Esophagus muscularis mucosa (tissue), 4 donors: ENCODE results near the gene TRAFD1. TPM values are rescaled to one million over a fixed set of nuclear protein-coding genes. Genes with fewer than 3 reads are reported as not detected.

Source experiments
- DNase-seq: peaks from one replicate; pipeline ENCODE4 v3.0.0-alpha.2; 2017; ENCODE audit errors: extremely low spot score
- H3K27ac ChIP-seq, 4 donors: fragments of 200-600 bp; sonication (generic); replicated peaks in 1 of 4; 1 replicate in 3 of 4; 2 replicates in 1 of 4; pipeline ENCODE4 v1.5.1; 2016 to 2019; ENCODE audit warnings: mild to moderate bottlenecking in 1 of 4
- H3K27me3 ChIP-seq, 4 donors: fragments of 200-600 bp; sonication (generic); one replicate each; pipeline versions ENCODE4 v1.5.1 to v1.6.0; 2016 to 2019
- H3K36me3 ChIP-seq, 4 donors: fragments of 200-600 bp; sonication (generic); one replicate each; pipeline ENCODE4 v1.5.1; 2016 to 2019
- H3K4me1 ChIP-seq, 4 donors: fragments of 200-600 bp; sonication (generic); one replicate each; pipeline ENCODE4 v1.5.1; 2016 to 2019
- H3K4me3 ChIP-seq, 4 donors: fragments of 200-600 bp; sonication (generic); 1 replicate in 2 of 4; 2 replicates in 2 of 4; pipeline ENCODE4 v1.5.1; 2016 to 2019; ENCODE audit warnings: mild to moderate bottlenecking in 4 of 4, moderate library complexity in 1 of 4
- H3K9me3 ChIP-seq, 4 donors: fragments of 200-600 bp; sonication (generic); 1 replicate in 3 of 4; 2 replicates in 1 of 4; pipeline ENCODE4 v1.5.1; 2016 to 2019
- EP300 ChIP-seq: sonication (generic); formaldehyde crosslinking; IDR thresholded peaks from one replicate; pipeline ENCODE4 v1.6.1; 2017; ENCODE audit warnings: antibody characterized with exemption
- POLR2A ChIP-seq: fragments of 450-650 bp; IDR thresholded peaks from one replicate; pipeline ENCODE4 v1.6.1; 2017; ENCODE audit warnings: antibody characterized with exemption, moderate library complexity, mild to moderate bottlenecking, low read depth
- POLR2AphosphoS5 ChIP-seq, 2 donors: sonication (generic); formaldehyde crosslinking; IDR thresholded peaks; one replicate each; pipeline ENCODE4 v1.6.1; 2017; ENCODE audit warnings: antibody characterized with exemption in 2 of 2
- WGBS: methylation state at CpG from one replicate; pipeline ENCODE4 v1.1.5; 2018; 5-methylcytosine and 5-hydroxymethylcytosine counted together
- intact Hi-C: fragments of 100-400 bp; cut with DNase I; formaldehyde crosslinking; loops from one replicate; pipeline ENCODE4 v1.15.1; 2023
- total RNA-seq, 4 donors: library from RNA; depleted of rRNA; stranded (reverse); fragments of >200 nt; gene quantifications; one replicate each; pipeline versions ENCODE4 v1.1.0 to v1.2.1, GENCODE V29; 2016
- TF ChIP-seq, protein P1 (sequence below), 3 experiments: fragments of 200-600 bp in 2 of 3; fragments of 450-650 bp in 1 of 3; sonication (generic) in 2 of 3; IDR thresholded peaks; one replicate each; pipeline ENCODE4 v1.5.1; 2017 to 2019; ENCODE audit warnings: antibody characterized with exemption in 3 of 3, mild to moderate bottlenecking in 2 of 3, moderate library complexity in 1 of 3

Gene TRAFD1
- total RNA-seq, 4 donors from 2014 or later: 27.2 to 37.4 (median 30.6) TPM

GRCh38 chr12:112164011-112164660, 38.8 kb downstream of the TRAFD1 start:
- Histone ChIP-seq H3K27ac (no peak overlapping the region), H3K27me3 (no peaks in the 10 kb centered on the region), H3K9me3 (no peaks in the 10 kb centered on the region), H3K4me3 (no peak overlapping the region), H3K4me1 (no peaks in the 10 kb centered on the region), H3K36me3 (peaks cover 40 to 93% (median 68%) of the 10 kb centered on the region in 4 donors)
- 89% methylated on average over 16 of the region's 26 CpGs for WGBS
- TF ChIP-seq, protein P1, sequence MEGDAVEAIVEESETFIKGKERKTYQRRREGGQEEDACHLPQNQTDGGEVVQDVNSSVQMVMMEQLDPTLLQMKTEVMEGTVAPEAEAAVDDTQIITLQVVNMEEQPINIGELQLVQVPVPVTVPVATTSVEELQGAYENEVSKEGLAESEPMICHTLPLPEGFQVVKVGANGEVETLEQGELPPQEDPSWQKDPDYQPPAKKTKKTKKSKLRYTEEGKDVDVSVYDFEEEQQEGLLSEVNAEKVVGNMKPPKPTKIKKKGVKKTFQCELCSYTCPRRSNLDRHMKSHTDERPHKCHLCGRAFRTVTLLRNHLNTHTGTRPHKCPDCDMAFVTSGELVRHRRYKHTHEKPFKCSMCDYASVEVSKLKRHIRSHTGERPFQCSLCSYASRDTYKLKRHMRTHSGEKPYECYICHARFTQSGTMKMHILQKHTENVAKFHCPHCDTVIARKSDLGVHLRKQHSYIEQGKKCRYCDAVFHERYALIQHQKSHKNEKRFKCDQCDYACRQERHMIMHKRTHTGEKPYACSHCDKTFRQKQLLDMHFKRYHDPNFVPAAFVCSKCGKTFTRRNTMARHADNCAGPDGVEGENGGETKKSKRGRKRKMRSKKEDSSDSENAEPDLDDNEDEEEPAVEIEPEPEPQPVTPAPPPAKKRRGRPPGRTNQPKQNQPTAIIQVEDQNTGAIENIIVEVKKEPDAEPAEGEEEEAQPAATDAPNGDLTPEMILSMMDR (IDR thresholded peaks at IDR 0.05): no peak
- no peak for TF ChIP-seq EP300
- no peak for TF ChIP-seq POLR2A
- no peak for TF ChIP-seq POLR2AphosphoS5 (IDR thresholded peaks at IDR 0.05)
- no peak for DNase-seq
- intact Hi-C loops: no loop called here

DNA sequence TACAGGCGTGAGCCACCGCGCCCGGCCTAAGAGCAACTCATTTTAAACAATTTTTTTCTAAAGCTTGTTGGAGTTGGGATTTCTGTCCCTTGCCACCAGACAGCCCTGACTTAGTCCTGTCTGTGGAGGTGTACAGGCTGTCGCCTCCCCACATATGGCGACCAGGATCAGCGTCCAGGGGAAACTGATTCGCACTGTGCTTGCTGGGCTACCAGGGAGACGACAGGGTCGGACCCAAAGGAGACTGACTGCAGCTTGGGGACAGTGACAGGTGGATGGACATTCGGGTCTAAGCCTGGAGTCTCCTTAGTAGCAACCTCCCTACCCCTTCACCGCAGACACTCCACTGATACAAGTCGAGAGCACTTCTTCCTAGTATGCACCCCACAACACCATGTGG, 40.3 kb downstream of the TRAFD1 start:
- intact Hi-C loops: no loop called here
- WGBS: 96% methylated on average over 4 of the region's 13 CpGs
- H3K27ac ChIP-seq: no peak overlapping the region
- H3K4me3 ChIP-seq: no peak overlapping the region
- no peaks in the 10 kb centered on the region for H3K9me3 ChIP-seq
- peaks cover 27 to 93% (median 67%) of the 10 kb centered on the region in 4 donors for H3K36me3 ChIP-seq
- no peaks in the 10 kb centered on the region for H3K27me3 ChIP-seq
- no peaks in the 10 kb centered on the region for H3K4me1 ChIP-seq
- TF ChIP-seq, protein P1 (IDR thresholded peaks at IDR 0.05): no peak
- no peak for TF ChIP-seq POLR2A
- no peak for TF ChIP-seq EP300
- TF ChIP-seq POLR2AphosphoS5 (IDR thresholded peaks at IDR 0.05): no peak
- DNase-seq: no peak

DNA sequence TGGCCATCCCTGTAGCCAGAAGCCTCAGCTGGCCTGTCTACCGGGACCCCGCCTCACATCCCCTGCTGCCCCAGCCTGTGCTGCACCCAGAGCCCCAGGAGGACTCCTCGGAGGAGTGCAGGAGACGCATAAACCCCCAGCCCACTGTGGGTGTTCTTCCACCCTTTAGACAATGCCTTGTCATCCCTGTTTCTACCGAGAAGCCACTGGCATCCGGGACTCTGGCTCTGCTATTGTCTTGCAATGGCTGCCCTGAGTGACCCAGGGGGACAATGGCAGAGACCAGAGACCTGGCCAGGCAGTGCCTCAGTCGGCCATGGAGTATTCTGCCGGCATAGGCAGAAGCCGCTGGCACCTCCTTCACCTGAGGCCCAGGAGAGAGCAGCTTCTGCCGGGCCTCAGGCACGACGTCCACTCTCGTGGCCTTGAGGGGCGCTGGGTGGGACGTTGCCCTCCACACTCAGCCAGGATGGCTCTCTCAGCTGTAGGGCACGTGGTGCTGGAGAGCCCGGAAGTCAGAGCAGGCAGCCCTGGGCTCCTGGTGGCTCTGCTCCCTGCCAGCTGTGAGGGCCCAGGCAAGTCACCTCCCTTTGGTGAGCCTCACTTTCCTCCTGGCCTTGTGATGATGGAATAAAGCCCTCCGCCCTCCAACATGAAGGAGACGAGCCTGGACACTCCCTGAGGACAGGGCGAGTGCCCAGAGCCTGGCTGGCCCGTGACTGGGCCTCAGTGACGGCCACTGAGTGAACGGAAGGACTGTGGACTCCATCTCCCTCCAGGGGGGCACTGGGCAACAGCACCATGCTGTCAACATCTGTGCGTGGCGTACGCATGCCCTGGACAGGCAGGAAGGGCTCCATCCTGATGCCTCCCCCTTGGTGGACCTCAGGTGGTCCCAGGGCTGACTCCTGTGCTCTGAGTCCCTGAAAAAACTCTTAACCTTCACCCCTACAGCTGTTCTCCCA, 41.0 kb downstream of the TRAFD1 start:
- Histone ChIP-seq H3K36me3 (peaks cover 22 to 93% (median 67%) of the 10 kb centered on the region in 4 donors), H3K4me1 (no peaks in the 10 kb centered on the region), H3K27me3 (no peaks in the 10 kb centered on the region), H3K4me3 (no peak overlapping the region), H3K9me3 (no peaks in the 10 kb centered on the region), H3K27ac (no peak overlapping the region)
- 100% methylated on average over 9 of the region's 26 CpGs for WGBS
- intact Hi-C loops: no loop called here
- no peak for TF ChIP-seq POLR2A
- no peak for TF ChIP-seq EP300
- no peak for TF ChIP-seq POLR2AphosphoS5 (IDR thresholded peaks at IDR 0.05)
- TF ChIP-seq, protein P1 (IDR thresholded peaks at IDR 0.05): no peak
- DNase-seq: no peak

GRCh38 chr12:112167031-112167461, 41.7 kb downstream of the TRAFD1 start:
- 96% methylated on average over 9 of the region's 12 CpGs for WGBS
- H3K27ac ChIP-seq: no peak overlapping the region
- no peaks in the 10 kb centered on the region for H3K9me3 ChIP-seq
- peaks cover 16 to 93% (median 67%) of the 10 kb centered on the region in 4 donors for H3K36me3 ChIP-seq
- H3K4me1 ChIP-seq: no peaks in the 10 kb centered on the region
- DNase-seq: no peak
- intact Hi-C loops: no loop called here
- H3K27me3 ChIP-seq: no peaks in the 10 kb centered on the region
- TF ChIP-seq, protein P1 (IDR thresholded peaks at IDR 0.05): no peak
- no peak overlapping the region for H3K4me3 ChIP-seq
